NB4 (cell line): Measurements from ENCODE around the gene GTSE1.

ENCODE experiments used
- MYC ChIP-seq: IDR thresholded peaks from 2 replicates; pipeline ENCODE4 v1.6.1; 2011; ENCODE audit warnings: low read depth, low read length
- POLR2A ChIP-seq: IDR thresholded peaks from 2 replicates; pipeline ENCODE4 v1.6.1; 2011; ENCODE audit warnings: mild to moderate bottlenecking; ENCODE audit not compliant: insufficient read length; ENCODE audit errors: extremely low read depth
- TF ChIP-seq, protein P1 (sequence below): IDR thresholded peaks from one replicate; pipeline ENCODE4 v1.5.1; 2012; ENCODE audit warnings: low read depth, low read length
- TF ChIP-seq, protein P2 (sequence below): IDR thresholded peaks from 2 replicates; pipeline ENCODE4 v1.6.1; 2011; ENCODE audit warnings: low read depth, low read length

DNA sequence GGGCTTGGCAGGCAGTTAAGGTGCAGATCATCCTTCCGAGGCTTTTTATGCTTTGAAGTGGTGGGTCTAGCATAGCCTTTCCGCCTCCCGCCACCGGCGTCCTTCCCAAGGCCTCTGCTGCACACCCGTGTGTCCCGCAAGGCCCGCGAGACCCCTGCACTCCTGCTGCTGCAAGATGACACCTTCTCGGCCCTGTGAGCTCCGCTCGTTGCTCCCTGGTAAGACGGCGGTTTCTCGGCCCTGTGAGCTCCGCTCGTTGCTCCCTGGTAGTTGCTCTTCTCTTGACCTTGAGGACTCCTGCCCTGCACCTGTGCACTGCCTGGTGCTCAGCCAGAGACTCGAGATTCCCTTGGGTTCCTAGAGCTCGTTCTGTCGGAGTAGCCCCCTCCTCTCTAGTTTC lies 21.0 kb downstream of the GTSE1 start:
- no peak for TF ChIP-seq POLR2A
- TF ChIP-seq, protein P1, sequence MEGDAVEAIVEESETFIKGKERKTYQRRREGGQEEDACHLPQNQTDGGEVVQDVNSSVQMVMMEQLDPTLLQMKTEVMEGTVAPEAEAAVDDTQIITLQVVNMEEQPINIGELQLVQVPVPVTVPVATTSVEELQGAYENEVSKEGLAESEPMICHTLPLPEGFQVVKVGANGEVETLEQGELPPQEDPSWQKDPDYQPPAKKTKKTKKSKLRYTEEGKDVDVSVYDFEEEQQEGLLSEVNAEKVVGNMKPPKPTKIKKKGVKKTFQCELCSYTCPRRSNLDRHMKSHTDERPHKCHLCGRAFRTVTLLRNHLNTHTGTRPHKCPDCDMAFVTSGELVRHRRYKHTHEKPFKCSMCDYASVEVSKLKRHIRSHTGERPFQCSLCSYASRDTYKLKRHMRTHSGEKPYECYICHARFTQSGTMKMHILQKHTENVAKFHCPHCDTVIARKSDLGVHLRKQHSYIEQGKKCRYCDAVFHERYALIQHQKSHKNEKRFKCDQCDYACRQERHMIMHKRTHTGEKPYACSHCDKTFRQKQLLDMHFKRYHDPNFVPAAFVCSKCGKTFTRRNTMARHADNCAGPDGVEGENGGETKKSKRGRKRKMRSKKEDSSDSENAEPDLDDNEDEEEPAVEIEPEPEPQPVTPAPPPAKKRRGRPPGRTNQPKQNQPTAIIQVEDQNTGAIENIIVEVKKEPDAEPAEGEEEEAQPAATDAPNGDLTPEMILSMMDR, result no peak
- TF ChIP-seq, protein P2, sequence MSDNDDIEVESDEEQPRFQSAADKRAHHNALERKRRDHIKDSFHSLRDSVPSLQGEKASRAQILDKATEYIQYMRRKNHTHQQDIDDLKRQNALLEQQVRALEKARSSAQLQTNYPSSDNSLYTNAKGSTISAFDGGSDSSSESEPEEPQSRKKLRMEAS, result no peak
- no peak for TF ChIP-seq MYC
